Activated CD8-positive, alpha-beta memory T cell treated with anti-CD3 and anti-CD28 coated beads, Interleukin-2, amount 50 U/mL, for 4 hours (primary cell): Measurements from ENCODE around the gene MORN4.
A peak's percentile ranks its signal among the peaks of the same experiment; 100 is the strongest.
"Not testable (repeated sequence)": the region's sequence is repeated elsewhere in the genome, so short reads cannot be mapped to it uniquely, and the experiment has no call there.

Source experiments
- DNase-seq: peaks from one replicate; pipeline ENCODE4 v3.0.0-alpha.2; 2020

The MORN4 gene

GRCh38 chr10:97640868-97641811 is 7.8 kb upstream of the MORN4 start:
- DNase-seq, result peak; percentile 22

GRCh38 chr10:97640174-97640867 is 7.0 kb upstream of the MORN4 start, which contains the start of gene PI4K2A:
Gene PI4K2A, plus strand, starts transcription at chr10:97640671. Its CDS starts 72 bp downstream, at chr10:97640743.
- DNase-seq, result peak; percentile 98

- DNase-seq, result not testable (repeated sequence)
These were observed 5.8 kb upstream of the MORN4 start for GRCh38 chr10:97639090-97639489.

GRCh38 chr10:97635577-97635976 is 2.3 kb upstream of the MORN4 start:
- no peak for DNase-seq

GRCh38 chr10:97633921-97634320 is 621 bp upstream of the MORN4 start:
- no peak for DNase-seq

- no peak for DNase-seq
These were observed 2.2 kb downstream of the MORN4 start for GRCh38 chr10:97631098-97631497.

GRCh38 chr10:97629289-97629688 is 4.0 kb downstream of the MORN4 start:
- no peak for DNase-seq

- DNase-seq, result no peak
These were observed 5.1 kb downstream of the MORN4 start for GRCh38 chr10:97628228-97628627.

- no peak for DNase-seq
These were observed 5.6 kb downstream of the MORN4 start for GRCh38 chr10:97627731-97628130.

- no peak for DNase-seq
These were observed 10.0 kb downstream of the MORN4 start for GRCh38 chr10:97623277-97623676.

GRCh38 chr10:97618733-97619132 is 14.6 kb downstream of the MORN4 start:
- no peak for DNase-seq

GRCh38 chr10:97618285-97618684 is 15.0 kb downstream of the MORN4 start:
- no peak for DNase-seq

GRCh38 chr10:97612386-97612785 is 20.9 kb downstream of the MORN4 start:
- no peak for DNase-seq

- DNase-seq, result no peak
These were observed 21.8 kb downstream of the MORN4 start for GRCh38 chr10:97611473-97611872.

- DNase-seq, result no peak
These were observed 24.2 kb downstream of the MORN4 start for GRCh38 chr10:97608991-97609561.

- no peak for DNase-seq
These were observed 26.1 kb downstream of the MORN4 start for GRCh38 chr10:97607095-97607636.

GRCh38 chr10:97601268-97602215 is 31.8 kb downstream of the MORN4 start:
- DNase-seq, result no peak

- DNase-seq, result no peak
These were observed 32.7 kb downstream of the MORN4 start for GRCh38 chr10:97600616-97601015.

GRCh38 chr10:97599272-97599619 is 34.1 kb downstream of the MORN4 start:
- DNase-seq, result no peak

- no peak for DNase-seq
These were observed 34.7 kb downstream of the MORN4 start for GRCh38 chr10:97598407-97599271.

- no peak for DNase-seq
These were observed 35.5 kb downstream of the MORN4 start for GRCh38 chr10:97597778-97598177.
